NCI-H524 (cell line): Measurements from ENCODE around the gene UGT1A5.
"Not testable (repeated sequence)": the region's sequence is repeated elsewhere in the genome, so short reads cannot be mapped to it uniquely, and the experiment has no call there.

Experiments used
- DNase-seq, 2 experiments: peaks; one replicate each; lab custom pipeline; 2025; lab: John Stamatoyannopoulos, UW

UGT1A5 gene

DNA sequence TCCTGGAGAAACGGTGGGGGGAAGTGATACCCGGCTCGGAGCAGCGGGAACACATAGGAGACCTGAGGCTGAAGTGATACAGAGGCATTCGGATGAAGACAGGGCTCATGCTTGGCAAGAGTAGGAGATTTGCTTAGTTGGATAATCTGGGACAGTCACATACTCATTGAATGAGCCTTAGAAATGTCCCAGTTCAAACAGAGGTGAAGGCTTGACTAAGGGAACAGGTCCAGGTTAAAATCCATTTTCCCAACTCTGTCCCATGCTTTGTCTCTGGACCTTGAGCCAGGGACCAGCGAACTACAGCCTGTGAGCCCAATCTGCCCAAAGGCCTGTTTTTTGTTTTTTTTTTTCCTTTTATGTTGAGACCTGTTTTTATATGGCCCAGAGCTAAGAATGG is 18.7 kb upstream of the UGT1A5 start:
- no peak for DNase-seq

DNA sequence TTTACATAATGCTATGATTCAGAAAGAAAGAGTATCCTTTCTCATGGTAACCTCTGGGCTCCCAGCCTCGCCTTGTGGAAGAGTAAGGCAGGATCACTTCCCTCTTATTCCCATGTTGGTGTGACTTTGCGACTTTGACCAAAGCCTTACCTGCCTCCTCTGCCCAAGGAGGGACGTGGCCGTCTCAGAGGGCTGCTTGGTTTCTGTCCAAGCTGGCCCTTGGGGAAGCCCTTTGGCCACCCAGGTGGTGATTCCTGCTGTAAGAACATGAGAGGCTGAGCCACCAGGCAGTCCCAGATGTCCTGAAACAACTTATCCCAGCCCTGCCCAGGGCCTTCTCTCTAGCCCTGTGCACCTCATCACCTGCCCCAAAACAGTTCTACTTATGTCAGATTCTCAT is 14.0 kb upstream of the UGT1A5 start:
- no peak for DNase-seq

GRCh38 chr2:233699424-233700027 is 13.2 kb upstream of the UGT1A5 start:
- DNase-seq, result no peak

- DNase-seq, result no peak
Measured at GRCh38 chr2:233700028-233700635, 12.6 kb upstream of the UGT1A5 start.

DNA sequence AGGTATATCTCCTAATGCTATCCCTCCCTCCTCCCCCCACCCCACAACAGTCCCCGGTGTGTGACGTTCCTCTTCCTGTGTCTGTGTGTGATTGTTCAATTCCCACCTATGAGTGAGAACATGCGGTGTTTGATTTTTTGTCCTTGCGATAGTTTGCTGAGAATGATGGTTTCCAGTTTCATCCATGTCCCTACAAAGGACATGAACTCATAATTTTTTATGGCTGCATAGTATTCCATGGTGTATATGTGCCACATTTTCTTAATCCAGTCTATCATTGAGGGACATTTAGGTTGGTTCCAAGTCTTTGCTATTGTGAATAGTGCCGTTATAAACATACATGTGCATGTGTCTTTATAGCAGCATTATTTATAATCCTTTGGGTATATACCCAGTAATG is 11.9 kb upstream of the UGT1A5 start:
- not testable (repeated sequence) for DNase-seq

GRCh38 chr2:233702238-233702637 is 10.5 kb upstream of the UGT1A5 start:
- no peak for DNase-seq

- no peak for DNase-seq
Measured at GRCh38 chr2:233705911-233706506, 6.7 kb upstream of the UGT1A5 start.

DNA sequence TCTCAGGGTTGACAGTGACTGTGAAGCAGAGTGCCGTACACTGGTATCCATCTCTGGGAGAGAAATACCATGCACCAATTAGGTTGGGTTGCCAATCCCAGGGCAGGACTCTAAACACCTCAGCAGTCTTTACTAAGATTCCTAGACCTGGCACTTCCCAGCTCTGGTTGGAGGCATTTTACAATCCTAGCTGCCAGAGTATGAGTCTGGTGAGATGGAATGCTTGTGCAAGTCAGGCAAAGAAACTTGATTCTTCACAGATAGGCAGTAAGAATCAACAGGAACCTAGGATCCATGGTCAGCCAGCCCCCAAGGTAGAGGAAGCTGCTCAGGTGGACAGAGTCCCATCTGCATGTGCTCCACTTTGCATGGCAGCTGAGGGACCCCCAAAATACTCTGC is 6.0 kb upstream of the UGT1A5 start:
- DNase-seq, result no peak

- DNase-seq, result no peak
Measured at GRCh38 chr2:233707940-233708644, 4.6 kb upstream of the UGT1A5 start.

DNA sequence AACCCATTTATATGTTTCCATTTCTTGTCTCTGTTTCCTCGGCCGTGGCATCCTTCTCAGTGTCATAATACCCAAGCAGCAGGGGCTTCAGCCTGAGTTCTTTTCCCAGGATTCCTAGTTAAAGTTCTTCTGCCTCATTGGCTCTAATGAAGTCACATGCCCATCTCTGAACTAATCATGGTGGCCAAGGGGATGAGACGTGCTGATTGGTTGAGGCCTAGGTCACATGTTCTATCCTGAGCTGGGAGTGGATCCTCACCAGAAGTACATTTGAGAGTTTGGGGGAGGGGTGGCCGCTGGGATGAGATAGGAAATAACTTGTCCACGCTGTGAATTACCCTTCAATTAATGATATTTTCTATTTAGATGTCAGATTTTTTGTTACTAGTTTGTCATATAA is 3.8 kb upstream of the UGT1A5 start:
- no peak for DNase-seq

- peak; percentile 48 to 61 for DNase-seq
Measured at GRCh38 chr2:233711312-233712008, 1.2 kb upstream of the UGT1A5 start.

DNA sequence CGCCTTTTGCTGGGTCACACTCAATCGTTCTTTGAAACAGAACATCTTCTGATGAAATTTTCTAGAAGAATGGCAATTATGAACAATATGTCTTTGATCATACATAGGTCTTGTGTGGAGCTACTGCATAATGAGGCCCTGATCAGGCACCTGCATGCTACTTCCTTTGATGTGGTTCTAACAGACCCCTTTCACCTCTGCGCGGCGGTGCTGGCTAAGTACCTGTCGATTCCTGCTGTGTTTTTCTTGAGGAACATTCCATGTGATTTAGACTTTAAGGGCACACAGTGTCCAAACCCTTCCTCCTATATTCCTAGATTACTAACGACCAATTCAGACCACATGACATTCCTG is 532 bp downstream of the UGT1A5 start:
- no peak for DNase-seq

- no peak for DNase-seq
Measured at GRCh38 chr2:233714121-233714520, 1.4 kb downstream of the UGT1A5 start.

DNA sequence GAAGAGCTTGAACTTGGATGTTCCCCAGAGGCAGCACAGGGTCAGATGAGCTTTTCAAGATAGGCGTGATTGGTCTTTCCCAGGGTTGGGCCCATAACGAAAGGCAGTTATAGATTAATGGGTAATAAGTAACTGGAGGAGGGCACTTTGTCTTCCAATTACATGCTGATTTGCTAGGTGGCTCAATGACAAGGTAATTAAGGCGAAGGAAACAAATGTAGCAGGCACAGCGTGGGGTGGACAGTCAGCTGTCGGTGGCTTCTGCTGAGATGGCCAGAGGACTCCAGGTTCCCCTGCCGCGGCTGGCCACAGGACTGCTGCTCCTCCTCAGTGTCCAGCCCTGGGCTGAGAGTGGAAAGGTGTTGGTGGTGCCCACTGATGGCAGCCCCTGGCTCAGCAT is 5.8 kb downstream of the UGT1A5 start, which contains the start of gene UGT1A4:
UGT1A4 (plus strand) TSS at position 185 of the 400 bp plus-strand sequence; CDS start at position 270, 85 bp downstream.
- DNase-seq, result no peak

DNA sequence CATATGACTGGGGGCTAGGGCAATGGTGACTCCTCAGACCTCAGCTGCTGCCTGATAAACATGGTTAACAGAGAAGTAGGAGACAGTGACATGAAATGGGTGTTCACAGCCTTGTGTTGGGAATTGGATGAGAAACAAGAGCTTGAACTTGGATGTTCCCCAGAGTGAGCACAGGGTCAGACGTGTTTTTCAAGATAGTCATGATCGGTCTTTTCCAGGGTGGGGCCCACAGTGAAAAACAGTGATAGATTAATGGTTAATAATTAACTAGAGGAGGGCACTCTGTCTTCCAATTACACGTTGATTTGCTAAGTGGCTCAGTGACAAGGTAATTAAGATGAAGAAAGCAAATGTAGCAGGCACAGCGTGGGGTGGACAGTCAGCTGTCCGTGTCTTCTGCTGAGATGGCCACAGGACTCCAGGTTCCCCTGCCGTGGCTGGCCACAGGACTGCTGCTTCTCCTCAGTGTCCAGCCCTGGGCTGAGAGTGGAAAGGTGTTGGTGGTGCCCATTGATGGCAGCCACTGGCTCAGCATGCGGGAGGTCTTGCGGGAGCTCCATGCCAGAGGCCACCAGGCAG is 16.1 kb downstream of the UGT1A5 start, which contains the start of gene UGT1A3:
UGT1A3 (plus strand) TSS at position 320 of the 579 bp plus-strand sequence; CDS start at position 405, 85 bp downstream.
- no peak for DNase-seq

GRCh38 chr2:233736868-233737653 is 24.4 kb downstream of the UGT1A5 start:
- not testable (repeated sequence) for DNase-seq

- DNase-seq, result no peak
Measured at GRCh38 chr2:233740870-233741269, 28.2 kb downstream of the UGT1A5 start.

DNA sequence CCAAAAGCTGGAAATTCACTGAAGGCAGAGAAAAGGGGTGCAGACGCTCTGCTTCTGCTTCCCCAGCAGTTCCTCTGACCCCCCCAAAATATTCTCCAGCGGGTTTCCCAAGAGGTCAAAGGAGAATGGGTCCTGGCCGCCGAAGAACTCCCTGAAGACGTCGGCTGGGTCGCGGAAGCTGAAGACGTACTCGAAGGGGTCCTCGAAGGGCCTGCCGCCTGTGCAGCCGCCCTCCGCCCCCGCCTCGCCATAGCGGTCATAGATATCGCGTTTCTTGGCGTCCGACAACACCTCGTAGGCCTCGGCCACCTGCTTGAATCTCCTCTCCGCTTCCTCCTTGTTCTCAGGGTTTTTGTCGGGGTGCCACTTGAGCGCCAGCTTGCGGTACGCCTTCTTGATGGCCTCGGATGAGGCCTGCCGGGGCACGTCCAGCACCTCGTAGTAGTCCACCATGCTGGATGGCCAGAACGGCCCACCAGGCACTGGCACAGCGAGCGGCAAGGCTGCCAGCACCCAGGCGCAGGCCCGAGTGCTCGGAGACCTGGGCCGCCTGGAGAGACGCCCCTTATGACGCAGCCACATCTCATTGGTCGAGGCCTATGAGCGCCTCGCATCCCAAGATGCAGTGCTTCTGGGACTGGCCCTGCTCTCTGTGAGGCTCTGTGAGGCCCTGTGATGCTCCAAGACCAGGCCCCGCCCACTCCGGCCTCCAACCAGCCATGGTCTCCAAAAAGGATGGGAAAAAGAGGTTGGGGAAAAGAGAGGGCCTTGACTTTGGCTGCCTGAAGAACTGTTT is 31.0 kb downstream of the UGT1A5 start:
- DNase-seq, result no peak

- DNase-seq, result no peak
Measured at GRCh38 chr2:233745073-233745755, 32.5 kb downstream of the UGT1A5 start.

DNA sequence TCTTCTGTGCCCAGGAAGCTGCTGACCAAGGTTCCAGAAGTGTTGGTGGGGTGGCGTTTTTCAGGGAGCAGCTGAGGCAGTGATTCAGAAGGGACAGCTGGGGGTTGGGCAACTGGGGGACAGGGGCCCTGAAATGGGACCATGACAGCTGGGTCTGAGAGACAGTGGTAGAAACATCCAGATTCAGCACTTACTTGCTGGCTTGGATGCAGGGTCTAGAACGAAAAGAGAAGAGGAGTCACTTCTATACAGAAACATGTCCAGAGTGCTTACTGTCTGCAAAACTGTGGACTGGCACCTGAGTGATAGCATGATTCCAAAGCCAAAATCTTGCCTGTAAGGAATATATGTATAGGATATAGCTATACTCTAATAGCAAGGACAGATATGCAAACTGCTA is 33.1 kb downstream of the UGT1A5 start:
- not testable (repeated sequence) for DNase-seq
